HEK293 (cell line): ENCODE data around the gene SLC36A1.

Source experiments
- CTCF ChIA-PET: fragments of 350-600 bp; formaldehyde crosslinking; extraction: SDS; loops from one replicate; lab custom pipeline; 2021; ENCODE audit warnings: antibody characterized with exemption; lab: Yijun Ruan, JAX
- POLR2A ChIA-PET: fragments of 300-600 bp; formaldehyde crosslinking; extraction: SDS; loops from one replicate; lab custom pipeline; 2020; ENCODE audit warnings: antibody characterized with exemption, inconsistent platforms; lab: Yijun Ruan, JAX
- H3K27ac ChIP-seq: fragments of 200-500 bp; sonication (Bioruptor generic); 2 replicates; pipeline ENCODE4 v1.5.1; 2014; ENCODE audit warnings: low read depth, low read length, control low read depth, inconsistent platforms; ENCODE audit errors: extremely low read depth
- H3K36me3 ChIP-seq, 2 experiments: fragments of 200-500 bp in 1 of 2; sonication (Bioruptor generic) in 1 of 2; 1 replicate in 1 of 2; 2 replicates in 1 of 2; pipeline ENCODE4 v1.5.1; 2014 to 2017; ENCODE audit warnings: inconsistent platforms in 2 of 2, low read length in 2 of 2; ENCODE audit not compliant: control insufficient read depth in 2 of 2, insufficient read depth in 1 of 2
- H3K4me1 ChIP-seq: fragments of 200-500 bp; sonication (Bioruptor generic); 2 replicates; pipeline ENCODE4 v1.5.1; 2014; ENCODE audit warnings: mild to moderate bottlenecking, low read length, inconsistent platforms; ENCODE audit not compliant: control insufficient read depth, insufficient read depth
- H3K4me3 ChIP-seq: 2 replicates; pipeline ENCODE4 v1.5.1; 2011; ENCODE audit warnings: low read depth, mild to moderate bottlenecking, control low read depth, low read length, moderate library complexity
- H3K9me3 ChIP-seq: fragments of 200-500 bp; sonication (Bioruptor generic); 2 replicates; pipeline ENCODE4 v1.5.1; 2014; ENCODE audit warnings: low read depth, low read length, inconsistent platforms; ENCODE audit not compliant: control insufficient read depth, insufficient read depth
- FEZF1 ChIP-seq: fragments of 450-650 bp; formaldehyde crosslinking; IDR thresholded peaks from 2 replicates; pipeline ENCODE4 v1.5.1; 2016; ENCODE audit warnings: missing biosample characterization, missing genetic modification characterization
- GFI1B ChIP-seq: fragments of 450-650 bp; formaldehyde crosslinking; IDR thresholded peaks from 2 replicates; pipeline ENCODE4 v1.5.1; 2016; ENCODE audit warnings: missing biosample characterization, missing genetic modification characterization
- GLI2 ChIP-seq: fragments of 450-650 bp; formaldehyde crosslinking; IDR thresholded peaks from 2 replicates; pipeline ENCODE4; 2017; ENCODE audit warnings: missing biosample characterization, missing genetic modification characterization, low read depth, borderline replicate concordance
- HOXA7 ChIP-seq: sonication (generic); formaldehyde crosslinking; IDR thresholded peaks from 2 replicates; pipeline ENCODE4 v1.8.1; 2022; ENCODE audit warnings: missing genetic modification reagents, borderline replicate concordance
- PRDM10 ChIP-seq: fragments of 450-650 bp; formaldehyde crosslinking; IDR thresholded peaks from 2 replicates; pipeline ENCODE4 v1.5.1; 2016; ENCODE audit warnings: missing biosample characterization, missing genetic modification characterization
- SCRT1 ChIP-seq: fragments of 450-650 bp; formaldehyde crosslinking; IDR thresholded peaks from 2 replicates; pipeline ENCODE4 v1.5.1; 2016; ENCODE audit warnings: missing biosample characterization, missing genetic modification characterization, borderline replicate concordance
- SCRT2 ChIP-seq: fragments of 450-650 bp; formaldehyde crosslinking; IDR thresholded peaks from 2 replicates; pipeline ENCODE4 v1.5.1; 2016; ENCODE audit warnings: missing biosample characterization, missing genetic modification characterization
- SP7 ChIP-seq: fragments of 450-650 bp; formaldehyde crosslinking; IDR thresholded peaks from 2 replicates; pipeline ENCODE4 v1.5.1; 2016; ENCODE audit warnings: missing biosample characterization, missing genetic modification characterization
- ZNF221 ChIP-seq: fragments of 450-650 bp; formaldehyde crosslinking; IDR thresholded peaks from 2 replicates; pipeline ENCODE4 v1.5.1; 2017; ENCODE audit warnings: missing biosample characterization, missing genetic modification characterization, borderline replicate concordance
- ZNF362 ChIP-seq: fragments of 450-650 bp; formaldehyde crosslinking; IDR thresholded peaks from 2 replicates; pipeline ENCODE4 v1.5.1; 2016; ENCODE audit warnings: missing biosample characterization, missing genetic modification characterization
- ZNF561 ChIP-seq: fragments of 450-650 bp; IDR thresholded peaks from 2 replicates; pipeline ENCODE4 v1.5.1; 2018; ENCODE audit warnings: missing biosample characterization, missing genetic modification characterization, borderline replicate concordance
- ZNF664 ChIP-seq: fragments of 450-650 bp; formaldehyde crosslinking; IDR thresholded peaks from 2 replicates; pipeline ENCODE4 v1.5.1; 2016; ENCODE audit warnings: missing biosample characterization, missing genetic modification characterization
- ZNF777 ChIP-seq: fragments of 450-650 bp; formaldehyde crosslinking; IDR thresholded peaks from 2 replicates; pipeline ENCODE4 v1.5.1; 2017; ENCODE audit warnings: missing biosample characterization, missing genetic modification characterization, borderline replicate concordance
- TF ChIP-seq, protein P1 (sequence below): fragments of 450-650 bp; formaldehyde crosslinking; IDR thresholded peaks from 2 replicates; pipeline ENCODE4 v1.5.1; 2017; ENCODE audit warnings: missing biosample characterization, missing genetic modification characterization
- TF ChIP-seq, protein P2 (sequence below): fragments of 450-650 bp; IDR thresholded peaks from 2 replicates; pipeline ENCODE4 v1.5.1; 2018; ENCODE audit warnings: missing biosample characterization, mild to moderate bottlenecking, missing genetic modification characterization

Gene SLC36A1

GRCh38 chr5:151451626-151452520 is 4.5 kb downstream of the SLC36A1 start:
- no peak for TF ChIP-seq ZNF664 (tag by site-specific recombination)
- TF ChIP-seq, protein P1, sequence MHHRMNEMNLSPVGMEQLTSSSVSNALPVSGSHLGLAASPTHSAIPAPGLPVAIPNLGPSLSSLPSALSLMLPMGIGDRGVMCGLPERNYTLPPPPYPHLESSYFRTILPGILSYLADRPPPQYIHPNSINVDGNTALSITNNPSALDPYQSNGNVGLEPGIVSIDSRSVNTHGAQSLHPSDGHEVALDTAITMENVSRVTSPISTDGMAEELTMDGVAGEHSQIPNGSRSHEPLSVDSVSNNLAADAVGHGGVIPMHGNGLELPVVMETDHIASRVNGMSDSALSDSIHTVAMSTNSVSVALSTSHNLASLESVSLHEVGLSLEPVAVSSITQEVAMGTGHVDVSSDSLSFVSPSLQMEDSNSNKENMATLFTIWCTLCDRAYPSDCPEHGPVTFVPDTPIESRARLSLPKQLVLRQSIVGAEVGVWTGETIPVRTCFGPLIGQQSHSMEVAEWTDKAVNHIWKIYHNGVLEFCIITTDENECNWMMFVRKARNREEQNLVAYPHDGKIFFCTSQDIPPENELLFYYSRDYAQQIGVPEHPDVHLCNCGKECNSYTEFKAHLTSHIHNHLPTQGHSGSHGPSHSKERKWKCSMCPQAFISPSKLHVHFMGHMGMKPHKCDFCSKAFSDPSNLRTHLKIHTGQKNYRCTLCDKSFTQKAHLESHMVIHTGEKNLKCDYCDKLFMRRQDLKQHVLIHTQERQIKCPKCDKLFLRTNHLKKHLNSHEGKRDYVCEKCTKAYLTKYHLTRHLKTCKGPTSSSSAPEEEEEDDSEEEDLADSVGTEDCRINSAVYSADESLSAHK (tag by site-specific recombination), result no peak
- TF ChIP-seq GLI2, result no peak
- no peak for TF ChIP-seq GFI1B
- Histone ChIP-seq H3K9me3 (no peaks in the 10 kb centered on the region), H3K4me1 (peaks cover 11% of the 10 kb centered on the region), H3K36me3 (no peaks in the 10 kb centered on the region), H3K27ac (no peak overlapping the region), H3K4me3 (no peak overlapping the region)
- POLR2A ChIA-PET, result no interaction called here
- CTCF ChIA-PET, result interaction anchor here (0.7 to 1.8 kb wide), 2 partner anchors 200 to 320 kb away, joined by 3 to 7 read pairs; partner anchors contain the start of gene G3BP1

DNA sequence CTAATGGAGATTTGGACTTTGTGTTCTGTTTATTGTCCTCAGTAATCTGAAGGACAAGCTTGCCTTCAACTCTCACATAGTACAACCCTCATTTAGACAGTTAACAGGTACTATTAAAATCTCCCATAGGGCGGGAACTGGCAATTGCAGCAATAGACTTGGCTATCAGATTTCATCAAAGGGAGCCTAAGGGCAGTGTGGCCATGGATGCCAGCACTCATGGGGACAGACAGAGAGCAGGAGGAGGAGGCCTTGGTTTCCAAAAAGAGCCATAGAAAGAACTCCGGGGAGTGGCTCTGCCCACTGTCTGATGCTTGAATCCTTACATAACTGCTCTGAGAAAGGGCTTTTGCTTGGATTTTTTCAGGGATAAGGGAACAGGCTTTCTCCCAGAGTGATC is 6.8 kb downstream of the SLC36A1 start:
- CTCF ChIA-PET, result interaction anchor here (0.7 kb wide), 1 partner anchor 10 kb away, joined by 3 read pairs; no protein-coding TSS in a partner anchor
- Histone ChIP-seq H3K4me3 (no peak overlapping the region), H3K36me3 (peaks cover 0 to 3% of the 10 kb centered on the region in 2 experiments; a peak in 1 of 3 replicates), H3K9me3 (no peaks in the 10 kb centered on the region)
- TF ChIP-seq PRDM10, result peak; percentile 48
- peak; percentile 45; the same call in 1 of the 2 replicates for TF ChIP-seq ZNF561
- TF ChIP-seq, protein P2, sequence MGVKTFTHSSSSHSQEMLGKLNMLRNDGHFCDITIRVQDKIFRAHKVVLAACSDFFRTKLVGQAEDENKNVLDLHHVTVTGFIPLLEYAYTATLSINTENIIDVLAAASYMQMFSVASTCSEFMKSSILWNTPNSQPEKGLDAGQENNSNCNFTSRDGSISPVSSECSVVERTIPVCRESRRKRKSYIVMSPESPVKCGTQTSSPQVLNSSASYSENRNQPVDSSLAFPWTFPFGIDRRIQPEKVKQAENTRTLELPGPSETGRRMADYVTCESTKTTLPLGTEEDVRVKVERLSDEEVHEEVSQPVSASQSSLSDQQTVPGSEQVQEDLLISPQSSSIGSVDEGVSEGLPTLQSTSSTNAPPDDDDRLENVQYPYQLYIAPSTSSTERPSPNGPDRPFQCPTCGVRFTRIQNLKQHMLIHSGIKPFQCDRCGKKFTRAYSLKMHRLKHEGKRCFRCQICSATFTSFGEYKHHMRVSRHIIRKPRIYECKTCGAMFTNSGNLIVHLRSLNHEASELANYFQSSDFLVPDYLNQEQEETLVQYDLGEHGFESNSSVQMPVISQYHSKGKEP (tag by site-specific recombination), result 0 out of 2 replicates have a peak, but pooled peaks have one; percentile 19
- TF ChIP-seq ZNF777 (tag by site-specific recombination), result no peak
- no peak for TF ChIP-seq FEZF1 (tag by site-specific recombination)
- 0 out of 2 replicates have a peak, but pooled peaks have one; percentile 41 for TF ChIP-seq SCRT1
- peak; percentile 83 for TF ChIP-seq SCRT2
- TF ChIP-seq HOXA7 (CRISPR knock-in tag), result no peak
- no peak for TF ChIP-seq ZNF221
- 0 out of 2 replicates have a peak, but pooled peaks have one; percentile 46 for TF ChIP-seq SP7 (tag by site-specific recombination)
- 0 out of 2 replicates have a peak, but pooled peaks have one; percentile 7 for TF ChIP-seq ZNF362 (tag by site-specific recombination)
- TF ChIP-seq, all 188 proteins: peak for 7
- POLR2A ChIA-PET, result no interaction called here
- H3K27ac ChIP-seq, result no peak overlapping the region
- H3K4me1 ChIP-seq, result peaks cover 8% of the 10 kb centered on the region
